ENCODE measurements around the gene CPN2.
A peak's percentile ranks its signal among the peaks of the same experiment; 100 is the strongest.

GRCh38 chr3:194344012-194344411 is 7.1 kb downstream of the CPN2 start:
- peak; percentile 70 to 92 (median 82) for TF ChIP-seq CTCF (IDR thresholded peaks at IDR 0.05)
- TF ChIP-seq POLR2A (IDR thresholded peaks at IDR 0.05): no peak

All from uterus (tissue), 2 donors.